H1 (cell line): ENCODE measurements around the gene LGR4. TPM values are rescaled to one million over a fixed set of nuclear protein-coding genes. Genes with fewer than 3 reads are reported as not detected.

Experiments
- CTCF ChIA-PET: fragments of 300-600 bp; sonication (Branson Sonifier 250); formaldehyde crosslinking; loops from one replicate; lab custom pipeline; 2021; ENCODE audit not compliant: partially characterized antibody; lab: Charles Lee
- POLR2A ChIA-PET: fragments of 300-600 bp; sonication (Branson Sonifier 250); formaldehyde crosslinking; loops from one replicate; lab custom pipeline; 2021; ENCODE audit warnings: inconsistent platforms; ENCODE audit not compliant: partially characterized antibody; lab: Charles Lee
- DNase-seq, 2 experiments: peaks; one replicate each; pipeline versions ENCODE4 v3.0.0 to v3.0.0-alpha.2; 2010 to 2022; ENCODE audit warnings: low spot score in 2 of 2, low read depth in 1 of 2, mixed read lengths in 1 of 2
- FAIRE-seq: peaks from 2 replicates; lab custom pipeline; 2011; peaks lifted over from hg19 to GRCh38; lab: Jason Lieb, UNC
- H2AFZ ChIP-seq: 2 replicates; pipeline ENCODE4 v1.8.1; 2012; ENCODE audit warnings: low read length, inconsistent platforms
- H2AK5ac ChIP-seq: 2 replicates; pipeline ENCODE4 v1.6.1; 2013; ENCODE audit warnings: low read depth, low read length
- H2BK120ac ChIP-seq: replicated peaks from 2 replicates; pipeline ENCODE3; 2013; ENCODE audit warnings: low read depth, low read length, inconsistent platforms
- H2BK12ac ChIP-seq: 2 replicates; pipeline ENCODE4 v1.6.1; 2013; ENCODE audit warnings: low read depth, low read length
- H2BK15ac ChIP-seq: 2 replicates; pipeline ENCODE4 v1.6.1; 2013; ENCODE audit warnings: low read length
- H2BK20ac ChIP-seq: 2 replicates; pipeline ENCODE4 v1.6.1; 2013; ENCODE audit warnings: low read length
- H2BK5ac ChIP-seq: 2 replicates; pipeline ENCODE4 v1.6.1; 2013; ENCODE audit warnings: low read depth, low read length
- H3K14ac ChIP-seq: 2 replicates; pipeline ENCODE4 v1.6.1; 2013; ENCODE audit warnings: inconsistent platforms; ENCODE audit not compliant: insufficient read length
- H3K18ac ChIP-seq: 2 replicates; pipeline ENCODE4 v1.6.1; 2013; ENCODE audit warnings: low read length; ENCODE audit errors: extremely low read depth
- H3K23ac ChIP-seq: 2 replicates; pipeline ENCODE4 v1.6.1; 2013; ENCODE audit warnings: inconsistent platforms; ENCODE audit not compliant: insufficient read length
- H3K23me2 ChIP-seq: 2 replicates; pipeline ENCODE4 v1.6.1; 2013; ENCODE audit warnings: low read depth, low read length
- H3K27ac ChIP-seq: 2 replicates; pipeline ENCODE4 v1.6.1; 2011; ENCODE audit warnings: low read depth, low read length, inconsistent platforms
- H3K27me3 ChIP-seq, 4 experiments: replicated peaks in 1 of 4; 1 replicate in 1 of 4; 2 replicates in 3 of 4; pipeline versions ENCODE4 v1.6.1 to v1.8.1; 2011 to 2013; ENCODE audit warnings: low read length in 3 of 4, mild to moderate bottlenecking in 3 of 4, inconsistent platforms in 2 of 4, mixed read lengths in 2 of 4, moderate library complexity in 1 of 4; ENCODE audit not compliant: control insufficient read depth in 3 of 4, insufficient read depth in 3 of 4; ENCODE audit errors: extremely low read depth in 1 of 4
- H3K36me3 ChIP-seq, 4 experiments: 2 replicates each; pipeline versions ENCODE4 v1.6.1 to v1.8.1; 2011 to 2013; ENCODE audit warnings: mild to moderate bottlenecking in 4 of 4, low read length in 3 of 4, moderate library complexity in 2 of 4, control low read depth in 1 of 4, inconsistent platforms in 1 of 4; ENCODE audit not compliant: insufficient read depth in 4 of 4, control insufficient read depth in 2 of 4
- H3K4ac ChIP-seq: replicated peaks from 2 replicates; pipeline ENCODE3; 2013; ENCODE audit warnings: low read length, low read depth, mixed read lengths, inconsistent platforms; ENCODE audit not compliant: insufficient read length
- H3K4me1 ChIP-seq, 4 experiments: replicated peaks in 1 of 4; 1 replicate in 1 of 4; 2 replicates in 3 of 4; pipeline versions ENCODE4 v1.6.1 to v1.8.1; 2011 to 2013; ENCODE audit warnings: low read length in 3 of 4, inconsistent platforms in 2 of 4, mixed read lengths in 1 of 4; ENCODE audit not compliant: insufficient read depth in 4 of 4, control insufficient read depth in 3 of 4
- H3K4me2 ChIP-seq, 2 experiments: 2 replicates each; pipeline versions ENCODE4 v1.6.1 to v1.8.1; 2011 to 2013; ENCODE audit warnings: low read depth in 2 of 2, low read length in 2 of 2, control low read depth in 1 of 2, inconsistent platforms in 1 of 2, mild to moderate bottlenecking in 1 of 2; ENCODE audit not compliant: insufficient read depth in 1 of 2
- H3K4me3 ChIP-seq, 4 experiments: fragments of 200-600, 300-600 bp in 1 of 4; sonication (generic), shearing (Covaris generic), sonication (Bioruptor Twin) in 1 of 4; 2 replicates each; pipeline versions ENCODE4 v1.5.1 to v1.8.1; 2011 to 2016; ENCODE audit warnings: low read length in 4 of 4, low read depth in 3 of 4, control low read depth in 2 of 4, inconsistent platforms in 2 of 4, mild to moderate bottlenecking in 2 of 4, mixed read lengths in 1 of 4, moderate library complexity in 1 of 4; ENCODE audit not compliant: insufficient read depth in 2 of 4; ENCODE audit errors: extremely low read depth in 1 of 4
- H3K56ac ChIP-seq: replicated peaks from 2 replicates; pipeline ENCODE3; 2013; ENCODE audit warnings: low read depth, mild to moderate bottlenecking, mixed read lengths, low read length, inconsistent platforms; ENCODE audit not compliant: insufficient read length
- H3K79me1 ChIP-seq: 2 replicates; pipeline ENCODE4 v1.6.1; 2013; ENCODE audit warnings: low read depth, low read length, control low read depth
- H3K79me2 ChIP-seq, 2 experiments: 2 replicates each; pipeline versions ENCODE4 v1.6.1 to v1.8.1; 2012 to 2013; ENCODE audit warnings: low read length in 2 of 2, mild to moderate bottlenecking in 2 of 2, inconsistent platforms in 1 of 2; ENCODE audit not compliant: insufficient read depth in 2 of 2, control insufficient read depth in 1 of 2
- H3K9ac ChIP-seq, 4 experiments: replicated peaks in 1 of 4; 1 replicate in 1 of 4; 2 replicates in 3 of 4; pipeline versions ENCODE4 v1.6.1 to v1.8.1; 2011 to 2013; ENCODE audit warnings: low read depth in 3 of 4, low read length in 3 of 4, control low read depth in 2 of 4, mild to moderate bottlenecking in 2 of 4, moderate library complexity in 2 of 4, inconsistent platforms in 1 of 4; ENCODE audit errors: extremely low read depth in 1 of 4
- H3K9me3 ChIP-seq, 2 experiments: 2 replicates each; pipeline versions ENCODE4 v1.6.1 to v1.8.1; 2012 to 2013; ENCODE audit warnings: mild to moderate bottlenecking in 2 of 2, moderate library complexity in 2 of 2, control low read depth in 1 of 2, inconsistent platforms in 1 of 2, low read depth in 1 of 2, low read length in 1 of 2, mixed read lengths in 1 of 2; ENCODE audit not compliant: insufficient read depth in 2 of 2
- H4K20me1 ChIP-seq, 2 experiments: replicated peaks in 1 of 2; 2 replicates each; pipeline versions ENCODE3 to v1.8.1; 2011 to 2013; ENCODE audit warnings: inconsistent platforms in 2 of 2, low read length in 2 of 2, mild to moderate bottlenecking in 1 of 2; ENCODE audit not compliant: insufficient read depth in 2 of 2, control insufficient read depth in 1 of 2
- H4K5ac ChIP-seq: 2 replicates; pipeline ENCODE4 v1.6.1; 2013; ENCODE audit warnings: low read length, low read depth, mixed read lengths, inconsistent platforms; ENCODE audit not compliant: insufficient read length
- H4K8ac ChIP-seq: 2 replicates; pipeline ENCODE4 v1.8.0; 2013; ENCODE audit warnings: mild to moderate bottlenecking, moderate library complexity, low read length, inconsistent platforms; ENCODE audit not compliant: insufficient read depth; ENCODE audit errors: extremely low read depth
- H4K91ac ChIP-seq: replicated peaks from 2 replicates; pipeline ENCODE3; 2013; ENCODE audit warnings: low read length, mixed read lengths, inconsistent platforms; ENCODE audit not compliant: insufficient read length
- SUZ12 ChIP-seq: fragments of 200-600 bp; sonication (generic); IDR thresholded peaks from 2 replicates; pipeline ENCODE4 v1.6.1; 2012; ENCODE audit warnings: mild to moderate bottlenecking, inconsistent platforms, low read length, moderate library complexity, mixed read lengths
- WGBS, 2 experiments: shearing (Covaris generic) in 1 of 2; methylation state at CpG; one replicate each; pipeline versions ENCODE4 v1.1.6 to v1.1.7; 2013 to 2015; ENCODE audit warnings: low lambda C conversion rate in 2 of 2, mixed read lengths in 2 of 2, inconsistent platforms in 1 of 2, low coverage in 1 of 2, missing lambda C conversion rate in 1 of 2; ENCODE audit not compliant: insufficient replicate concordance in 2 of 2, insufficient coverage in 1 of 2, insufficient read length in 1 of 2; ENCODE audit errors: extremely low coverage in 1 of 2, missing lambda C conversion rate in 1 of 2; 5-methylcytosine and 5-hydroxymethylcytosine counted together
- polyA plus RNA-seq, 7 experiments: library from polyadenylated mRNA; depleted of rRNA in 3 of 7; stranded (reverse) in 5 of 7; unstranded in 2 of 7; fragments of >200 nt in 5 of 7; fragments of 200-250 nt in 2 of 7; gene quantifications; 1 replicate in 5 of 7; 2 replicates in 1 of 7; 4 replicates in 1 of 7; pipeline versions ENCODE4 v1.2.1 to v1.2.3, GENCODE V29; 2011 to 2013; ENCODE audit warnings: missing spikeins in 2 of 7, mixed read lengths in 2 of 7
- total RNA-seq: library from RNA; stranded (reverse); fragmentation: NEBNext Ultra II Directional; extraction: Animal tissue kit (Norgen Biotek cat#: 25700); gene quantifications from 2 replicates; pipeline ENCODE4 v1.2.1, GENCODE V29; 2021

The LGR4 gene
- total and polyA plus RNA-seq, 2 of the 8 experiments (the other 6 are each of a cell fraction or from before 2014, with no cell fraction given): 26.6 to 61.7 TPM

DNA sequence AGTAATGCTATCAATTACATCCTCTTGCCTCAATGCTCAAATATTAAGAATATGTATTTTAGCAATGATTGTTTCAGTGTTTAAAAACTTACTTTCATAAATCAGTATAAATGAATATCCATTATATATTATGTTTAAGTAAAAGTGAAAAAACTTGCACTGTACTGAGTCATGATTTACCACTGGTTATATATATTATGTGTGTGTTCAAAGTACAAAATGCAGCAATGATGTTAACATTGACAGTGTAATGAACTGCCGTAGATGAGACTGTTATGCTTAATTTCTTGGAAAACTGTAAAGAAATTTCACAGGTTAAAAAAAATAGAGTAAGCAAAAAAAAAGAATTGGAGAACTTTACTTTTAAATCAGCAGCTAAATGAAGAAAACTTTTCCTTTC lies 25.3 kb upstream of the LGR4 start:
- Histone ChIP-seq H3K4me1 (no peaks in the 10 kb centered on the region), H2AFZ (no peak overlapping the region), H3K36me3 (peaks cover 6 to 55% (median 18%) of the 10 kb centered on the region in 4 experiments; a peak in 7 of 8 replicates)
- no peak for TF ChIP-seq SUZ12

More for the DNA sequence above, 25.3 kb upstream of the LGR4 start:
- Histone ChIP-seq H3K9me3 (no peaks in the 10 kb centered on the region), H3K14ac (no peak overlapping the region), H4K5ac (no peak overlapping the region), H3K27ac (no peak overlapping the region), H2BK20ac (no peak overlapping the region), H3K23me2 (no peaks in the 10 kb centered on the region), H3K56ac (no peak overlapping the region), H3K27me3 (no peaks in the 10 kb centered on the region), H3K4ac (no peak overlapping the region), H3K9ac (no peak overlapping the region), H4K91ac (no peak overlapping the region), H3K23ac (no peak overlapping the region), H3K79me2 (peaks cover 0 to 25% of the 10 kb centered on the region in 2 experiments; a peak in 2 of 4 replicates), H2AK5ac (no peak overlapping the region), H2BK120ac (no peak overlapping the region), H2BK15ac (no peak overlapping the region), H3K4me2 (no peak overlapping the region), H3K4me3 (no peak overlapping the region), H4K8ac (no peak overlapping the region), H2BK5ac (no peak overlapping the region), H2BK12ac (no peak overlapping the region), H3K18ac (no peak overlapping the region), H4K20me1 (peaks cover 0 to 1% of the 10 kb centered on the region in 2 experiments), H3K79me1 (no peaks in the 10 kb centered on the region)
- FAIRE-seq: no peak
- ChIA-PET CTCF (interaction anchor here (0.7 to 6.4 kb wide), 17 partner anchors 9 to 339 kb away, joined by 3 to 86 read pairs (median 3); partner anchors contain the start of genes CCDC34 and LIN7C), POLR2A (no interaction called here)
- WGBS, 2 experiments: 94% methylated on average over 1 of the region's 1 CpG; no CpG with 5 or more reads in 1 of the 2 experiments
- no peak for DNase-seq
